Measurements from ENCODE around the gene UROS. TPM values are rescaled to one million over a fixed set of nuclear protein-coding genes. Genes with fewer than 3 reads are reported as not detected.

Gene UROS
- polyA plus RNA-seq, 2 of the 4 experiments (the other 2 are of a cell fraction), result 52.9 to 71.1 TPM

DNA sequence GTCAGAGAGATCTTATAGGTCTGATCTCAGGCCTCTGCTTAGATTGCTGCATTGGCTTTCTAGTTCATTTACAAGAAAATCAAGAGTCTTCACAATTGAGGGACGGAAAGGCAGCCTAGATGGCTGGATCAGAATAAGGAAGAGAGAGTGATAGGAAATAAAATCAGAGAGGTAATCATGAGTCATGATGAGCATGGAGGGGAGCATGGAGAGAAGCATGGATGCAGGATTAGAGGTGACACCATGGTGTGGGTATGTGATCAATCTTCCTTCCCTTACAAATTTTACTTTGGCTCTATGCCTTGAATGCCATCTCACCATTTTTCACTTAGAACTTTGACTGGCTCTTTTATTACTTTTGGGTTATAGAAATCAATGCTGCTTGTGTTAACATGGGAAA, 1.7 kb upstream of the UROS start:
- peaks cover 25% of the 10 kb centered on the region for H3K4me1 ChIP-seq
- TF ChIP-seq RFX5 (IDR thresholded peaks at IDR 0.05) (no peak), JUNB (IDR thresholded peaks at IDR 0.05) (no peak), RCOR1 (IDR thresholded peaks at IDR 0.05; ENCODE audit: low read depth, low read length) (no peak), FOSL2 (IDR thresholded peaks at IDR 0.05) (no peak), FOSL2 (CRISPR knock-in tag; IDR thresholded peaks at IDR 0.05) (peak; percentile 59)
- peak overlapping the region; percentile 85 for H3K4me2 ChIP-seq
- no peaks in the 10 kb centered on the region for H3K9me3 ChIP-seq
- 0 out of 6 replicates have a peak, but pooled peaks of 1 of the 2 experiments have one; percentile 19 for ATAC-seq
- POLR2A ChIA-PET, result no interaction called here
- DNase-seq (ENCODE audit: low read depth in 1 of 2, low spot score in 1 of 2), result peak; percentile 15 to 24
- CTCF ChIA-PET, result interaction anchor here (1.2 kb wide), 1 partner anchor 10 kb away, joined by 6 read pairs; no protein-coding TSS in a partner anchor
- 56% methylated on average over 1 of the region's 1 CpG for WGBS (ENCODE audit: missing lambda C conversion rate)
- H3K4me3 ChIP-seq, result peak overlapping the region; percentile 88
- H3K27ac ChIP-seq, result peak overlapping the region; percentile 11 to 99; a peak in 4 of 6 replicates
- FAIRE-seq, result no peak

DNA sequence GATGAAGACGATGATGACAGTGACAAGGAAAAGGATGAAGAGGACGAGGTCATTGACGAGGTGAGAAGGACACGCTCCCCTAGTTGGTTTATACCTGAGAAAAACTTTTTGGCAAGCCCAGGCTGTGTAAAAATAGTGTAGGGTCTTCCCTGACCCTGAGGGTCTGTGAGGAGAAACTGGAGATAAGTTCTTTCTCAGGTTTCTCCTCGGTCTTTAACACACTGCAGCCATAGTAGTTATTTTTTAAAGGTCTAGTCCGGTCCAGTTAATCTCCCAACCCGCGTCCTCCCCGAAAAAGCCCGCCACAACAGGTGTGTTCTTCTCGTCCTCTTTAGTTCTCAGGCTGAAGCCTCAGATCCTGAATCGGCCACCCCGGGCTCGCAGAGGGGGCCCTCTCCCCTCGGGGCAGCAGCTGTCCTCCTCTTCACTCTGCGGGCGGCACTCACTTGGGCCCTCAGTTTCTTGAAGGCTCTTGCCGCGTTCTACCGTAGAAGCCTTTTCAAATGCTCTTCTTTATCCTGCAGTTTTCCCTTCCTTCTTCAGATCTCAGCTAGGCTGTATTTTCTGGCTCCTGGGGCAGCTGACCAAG, 699 bp upstream of the UROS start:
- DNase-seq (ENCODE audit: low read depth in 1 of 2, low spot score in 1 of 2) (no peak), FAIRE-seq (no peak), ATAC-seq (peak; percentile 4 to 39; a peak in 3 of 6 replicates)
- peak overlapping the region; percentile 88 for H3K4me3 ChIP-seq
- peak overlapping the region; percentile 85 for H3K4me2 ChIP-seq
- 2% methylated on average over 20 of the region's 20 CpGs for WGBS (ENCODE audit: missing lambda C conversion rate)
- no peaks in the 10 kb centered on the region for H3K9me3 ChIP-seq
- peak overlapping the region; percentile 99 for H3K27ac ChIP-seq
- POLR2A ChIA-PET, result interaction anchor here (0.8 to 1.6 kb wide), 5 partner anchors 17 to 104 kb away, joined by 3 to 11 read pairs (median 4); partner anchors contain the start of gene EDRF1
- CTCF ChIA-PET, result interaction anchor here (1.2 to 1.5 kb wide), 2 partner anchors 11 to 34 kb away, joined by 3 to 6 read pairs; no protein-coding TSS in a partner anchor
- peaks cover 25% of the 10 kb centered on the region for H3K4me1 ChIP-seq
- TF ChIP-seq PHF8 (IDR thresholded peaks at IDR 0.05; ENCODE audit: borderline replicate concordance, low read depth), result peak; percentile 43; the same call in 1 of the 2 replicates
- TF ChIP-seq BCL3 (IDR thresholded peaks at IDR 0.05), result no peak

- peaks cover 24% of the 10 kb centered on the region for H3K4me1 ChIP-seq
- ChIA-PET CTCF (no interaction called here), POLR2A (no interaction called here)
- no peak for FAIRE-seq
- 83% methylated on average over 1 of the region's 1 CpG for WGBS (ENCODE audit: missing lambda C conversion rate)
- H3K9me3 ChIP-seq, result no peaks in the 10 kb centered on the region
- no peak overlapping the region for H3K4me2 ChIP-seq
- no peak for ATAC-seq
- TF ChIP-seq, protein P1, sequence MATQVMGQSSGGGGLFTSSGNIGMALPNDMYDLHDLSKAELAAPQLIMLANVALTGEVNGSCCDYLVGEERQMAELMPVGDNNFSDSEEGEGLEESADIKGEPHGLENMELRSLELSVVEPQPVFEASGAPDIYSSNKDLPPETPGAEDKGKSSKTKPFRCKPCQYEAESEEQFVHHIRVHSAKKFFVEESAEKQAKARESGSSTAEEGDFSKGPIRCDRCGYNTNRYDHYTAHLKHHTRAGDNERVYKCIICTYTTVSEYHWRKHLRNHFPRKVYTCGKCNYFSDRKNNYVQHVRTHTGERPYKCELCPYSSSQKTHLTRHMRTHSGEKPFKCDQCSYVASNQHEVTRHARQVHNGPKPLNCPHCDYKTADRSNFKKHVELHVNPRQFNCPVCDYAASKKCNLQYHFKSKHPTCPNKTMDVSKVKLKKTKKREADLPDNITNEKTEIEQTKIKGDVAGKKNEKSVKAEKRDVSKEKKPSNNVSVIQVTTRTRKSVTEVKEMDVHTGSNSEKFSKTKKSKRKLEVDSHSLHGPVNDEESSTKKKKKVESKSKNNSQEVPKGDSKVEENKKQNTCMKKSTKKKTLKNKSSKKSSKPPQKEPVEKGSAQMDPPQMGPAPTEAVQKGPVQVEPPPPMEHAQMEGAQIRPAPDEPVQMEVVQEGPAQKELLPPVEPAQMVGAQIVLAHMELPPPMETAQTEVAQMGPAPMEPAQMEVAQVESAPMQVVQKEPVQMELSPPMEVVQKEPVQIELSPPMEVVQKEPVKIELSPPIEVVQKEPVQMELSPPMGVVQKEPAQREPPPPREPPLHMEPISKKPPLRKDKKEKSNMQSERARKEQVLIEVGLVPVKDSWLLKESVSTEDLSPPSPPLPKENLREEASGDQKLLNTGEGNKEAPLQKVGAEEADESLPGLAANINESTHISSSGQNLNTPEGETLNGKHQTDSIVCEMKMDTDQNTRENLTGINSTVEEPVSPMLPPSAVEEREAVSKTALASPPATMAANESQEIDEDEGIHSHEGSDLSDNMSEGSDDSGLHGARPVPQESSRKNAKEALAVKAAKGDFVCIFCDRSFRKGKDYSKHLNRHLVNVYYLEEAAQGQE (IDR thresholded peaks at IDR 0.05), result no peak
- TF ChIP-seq RAD21 (conservative IDR thresholded peaks at IDR 0.05 in 1 of 2, IDR thresholded peaks at IDR 0.05 in 1 of 2) (no peak), NPAS2 (CRISPR knock-in tag; IDR thresholded peaks at IDR 0.05; ENCODE audit: borderline replicate concordance) (no peak), NFE2L2 (conservative IDR thresholded peaks at IDR 0.05; ENCODE audit: low read length) (no peak), FOXS1 (CRISPR knock-in tag; IDR thresholded peaks at IDR 0.05) (no peak), RFX5 (IDR thresholded peaks at IDR 0.05) (no peak), HOXA7 (CRISPR knock-in tag; IDR thresholded peaks at IDR 0.05) (no peak), FOSL2 (IDR thresholded peaks at IDR 0.05) (no peak), FOSL2 (CRISPR knock-in tag; IDR thresholded peaks at IDR 0.05) (no peak), TP53 (CRISPR knock-in tag; IDR thresholded peaks at IDR 0.05) (no peak), HES2 (IDR thresholded peaks at IDR 0.05) (no peak), HMGXB4 (CRISPR knock-in tag; IDR thresholded peaks at IDR 0.05; ENCODE audit: borderline replicate concordance) (no peak)
- no peak for DNase-seq (ENCODE audit: low read depth in 1 of 2, low spot score in 1 of 2)
- H3K4me3 ChIP-seq, result no peak overlapping the region
- no peak overlapping the region for H3K27ac ChIP-seq
Measured at GRCh38 chr10:125820701-125821100, 2.4 kb downstream of the UROS start.
